A172 (cell line): ENCODE results near the gene STX3. TPM values are rescaled to one million over a fixed set of nuclear protein-coding genes. Genes with fewer than 3 reads are reported as not detected.
"Not testable (repeated sequence)": the region's sequence is repeated elsewhere in the genome, so short reads cannot be mapped to it uniquely, and the experiment has no call there.

Experiments
- DNase-seq: peaks from one replicate; pipeline ENCODE4 v3.0.0-alpha.2; 2015; ENCODE audit warnings: low spot score
- total RNA-seq: library from RNA; depleted of rRNA; stranded (reverse); fragments of >200 nt; shearing (Covaris generic); gene quantifications from 2 replicates; pipeline ENCODE4 v1.2.3, GENCODE V29; 2014; rRNA removed

Gene STX3
- total RNA-seq, 1 experiment from 2014 or later: 70.0 TPM

DNA sequence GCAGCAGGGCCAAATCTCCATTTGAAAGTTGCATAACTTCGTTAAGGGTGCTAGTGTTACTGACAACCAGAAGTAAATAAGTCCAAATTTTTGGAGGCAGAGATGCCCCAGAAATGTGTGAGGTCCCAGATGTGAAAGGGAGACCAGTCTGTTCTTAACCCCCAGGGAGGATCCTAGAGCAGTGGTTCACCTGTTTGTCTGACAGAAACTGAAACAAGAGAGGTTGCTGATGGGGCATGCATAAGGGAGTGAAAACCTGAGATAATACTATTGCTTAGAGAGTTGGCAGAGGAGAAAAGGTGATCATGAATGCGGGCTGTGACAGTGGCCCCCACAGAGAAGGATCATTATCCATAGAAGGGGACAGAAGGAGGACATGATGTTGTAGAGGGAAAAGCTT, 86.3 kb downstream of the STX3 start:
- no peak for DNase-seq

DNA sequence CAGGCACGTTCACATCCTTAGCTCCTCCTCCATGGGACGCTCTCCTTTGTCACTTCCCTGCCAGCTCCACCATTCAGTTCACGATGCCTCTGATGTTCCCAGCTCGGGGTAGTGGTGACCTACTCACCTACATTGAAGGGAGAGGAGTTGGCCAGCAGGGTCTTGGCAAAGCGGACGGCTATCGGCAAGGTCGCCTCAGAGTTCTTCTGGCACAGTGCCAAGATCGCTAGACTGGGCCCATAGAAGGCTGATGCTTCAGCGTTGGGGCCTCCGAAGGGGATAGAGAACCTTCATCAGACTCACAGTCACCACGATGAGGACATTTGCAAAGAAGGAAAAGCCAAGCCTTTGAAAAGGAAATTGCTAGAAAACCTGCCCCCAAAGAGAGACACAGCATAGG, 87.1 kb downstream of the STX3 start:
- DNase-seq: no peak

DNA sequence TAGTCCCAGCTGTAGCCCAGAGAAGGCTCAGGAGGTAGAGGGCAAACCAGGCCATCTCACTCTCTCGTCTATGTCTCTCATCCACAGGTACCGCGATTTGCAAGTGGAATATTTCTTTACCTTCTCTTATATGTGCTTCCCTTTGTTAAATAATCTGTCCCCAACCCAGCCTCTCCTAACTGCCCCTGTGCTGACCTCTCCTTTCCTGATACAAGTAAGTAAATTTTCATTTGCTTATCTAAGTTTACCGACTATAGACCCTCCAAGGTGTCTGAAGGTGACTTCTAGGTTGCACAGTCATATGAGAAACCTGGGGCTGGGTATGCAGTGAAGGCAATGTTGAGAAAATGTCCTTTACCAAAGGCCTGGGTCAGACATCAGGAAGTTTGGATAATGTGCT, 90.2 kb downstream of the STX3 start, which contains the start of gene CBLIF:
Gene CBLIF (minus strand): TSS at position 101 of the 400 bp plus-strand sequence. CDS start 46 bp downstream, at position 55.
- no peak for DNase-seq

DNA sequence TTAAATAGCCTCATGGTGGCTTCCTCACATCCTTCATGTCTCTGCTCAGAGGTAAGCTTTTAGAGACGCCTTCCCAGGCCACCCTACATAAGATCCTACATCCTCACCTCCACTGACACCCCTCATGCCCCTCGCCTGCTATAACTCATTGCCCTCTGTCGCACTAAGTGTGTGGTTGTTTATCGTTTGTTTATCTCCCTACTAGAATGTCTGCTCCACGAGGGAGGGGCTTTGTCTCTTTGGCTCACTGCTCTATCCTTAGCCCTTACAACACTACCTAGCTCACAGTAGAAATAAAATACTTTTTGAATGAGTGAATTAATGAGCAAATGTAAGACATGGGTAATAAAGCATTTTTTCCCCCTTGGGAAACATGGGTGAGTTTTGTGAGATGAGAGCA, 91.4 kb downstream of the STX3 start:
- DNase-seq: no peak

DNA sequence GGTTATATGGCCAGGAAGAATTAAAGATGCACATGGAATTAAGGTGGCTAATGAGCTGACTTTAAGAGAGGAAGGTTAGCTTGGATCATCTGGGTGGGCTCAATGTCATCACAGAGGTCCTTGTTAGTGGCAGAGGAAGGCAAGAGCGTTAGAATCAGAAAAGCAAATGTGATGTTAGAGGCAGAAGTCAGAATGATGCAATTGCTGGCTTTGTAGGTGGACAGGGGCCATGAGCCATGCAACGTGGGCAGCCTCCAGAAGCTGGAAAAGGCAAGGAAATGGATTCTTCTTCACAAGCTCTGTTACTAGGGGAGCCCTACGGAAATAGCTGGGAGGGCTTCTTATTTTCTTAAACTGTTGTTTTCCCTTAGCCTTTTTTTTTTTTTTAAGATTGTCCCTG, 92.5 kb downstream of the STX3 start:
- no peak for DNase-seq

DNA sequence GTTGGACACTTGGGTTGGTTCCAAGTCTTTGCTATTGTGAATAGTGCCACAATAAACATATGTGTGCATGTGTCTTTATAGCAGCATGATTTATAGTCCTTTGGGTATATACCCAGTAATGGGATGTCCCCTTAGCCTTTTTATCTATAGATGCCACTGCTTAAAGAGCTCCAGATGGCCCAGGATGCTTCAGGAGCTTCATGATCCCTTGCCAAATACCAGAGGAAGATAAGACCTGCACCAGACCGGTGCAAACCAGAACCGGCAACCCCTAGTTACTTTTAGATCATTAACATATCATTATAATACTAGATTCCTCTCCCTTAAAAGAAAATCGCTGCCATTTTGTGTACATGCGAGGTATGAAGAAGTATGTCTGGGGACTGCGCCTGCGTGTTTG, 93.3 kb downstream of the STX3 start:
- not testable (repeated sequence) for DNase-seq

DNA sequence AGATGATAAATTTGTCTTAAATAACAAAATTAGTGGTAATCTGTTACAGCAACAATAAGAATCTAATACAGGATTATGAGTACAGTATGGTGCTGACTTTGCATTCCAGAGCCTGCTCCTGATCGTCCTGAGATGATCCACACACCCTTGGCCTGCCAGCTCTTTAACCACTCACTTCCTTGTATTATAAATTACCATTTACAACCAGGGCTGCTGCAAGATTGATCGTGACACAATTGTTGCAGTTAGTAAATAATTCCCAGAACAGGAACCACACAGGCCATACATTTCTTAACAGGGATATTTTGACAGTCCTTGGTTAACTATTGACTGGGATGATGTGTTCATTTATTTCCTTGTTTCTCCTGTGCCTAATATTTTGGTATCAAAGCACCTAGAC, 94.0 kb downstream of the STX3 start:
- no peak for DNase-seq

DNA sequence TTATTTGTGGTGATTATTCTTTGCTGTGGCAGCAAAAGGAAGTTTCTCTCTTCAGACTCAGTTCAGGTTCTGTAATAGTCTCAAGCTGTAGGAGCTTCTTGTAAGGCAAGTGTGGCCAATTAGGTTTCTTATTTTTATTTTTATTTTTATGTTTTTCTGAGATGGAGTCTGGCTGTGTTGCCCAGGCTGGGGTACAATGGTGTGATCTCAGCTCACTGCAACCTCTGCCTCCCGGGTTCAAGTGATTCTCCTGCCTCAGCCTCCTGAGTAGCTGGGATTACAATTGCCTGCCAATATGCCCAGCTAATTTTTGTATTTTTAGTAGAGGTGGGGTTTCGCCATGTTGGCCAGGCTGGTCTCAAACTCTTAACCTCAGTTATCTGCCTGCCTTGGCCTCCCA, 94.4 kb downstream of the STX3 start:
- not testable (repeated sequence) for DNase-seq

DNA sequence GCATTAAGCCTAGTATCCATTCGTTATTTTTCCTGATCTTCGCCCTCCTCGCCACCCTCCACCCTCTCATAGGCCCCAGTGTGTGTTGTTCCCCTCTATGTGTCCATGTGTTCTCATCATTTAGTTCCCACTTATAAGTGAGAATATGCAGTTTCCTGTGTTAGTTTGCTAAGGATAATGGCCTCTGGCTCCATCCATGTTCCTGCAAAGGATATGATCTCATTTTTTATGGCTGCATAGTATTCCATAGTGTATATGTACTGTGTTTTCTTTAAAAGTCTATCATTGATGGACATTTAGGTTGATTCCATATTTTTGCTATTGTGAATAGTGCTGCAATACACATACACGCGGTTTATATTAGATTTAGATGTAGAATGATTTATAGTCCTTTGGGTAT, 96.2 kb downstream of the STX3 start:
- DNase-seq: not testable (repeated sequence)

DNA sequence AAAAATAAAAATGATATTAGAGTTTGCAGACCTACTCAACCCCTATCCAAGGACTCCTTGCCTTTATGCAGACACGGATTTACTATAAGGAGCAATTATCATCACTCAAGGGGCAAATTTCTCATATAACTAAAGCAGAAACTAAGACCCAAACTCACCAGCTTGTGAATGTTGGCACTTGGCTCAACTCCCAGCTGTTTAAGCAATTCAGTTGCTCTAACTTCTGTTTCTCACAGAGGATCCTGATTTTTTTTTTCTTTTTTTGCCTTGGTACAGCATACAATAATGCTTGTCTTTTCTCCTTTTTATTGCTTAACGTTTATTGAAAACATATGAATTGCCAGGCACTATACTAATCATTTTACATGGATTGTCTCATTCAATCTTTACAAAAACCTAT, 99.7 kb downstream of the STX3 start:
- no peak for DNase-seq

Other genes starting within 250 kb of the STX3 start
- not detected in 2 replicates for gene OR4D9, start 243.8 kb upstream of the STX3 start, total RNA-seq
- 16.6 and 16.7 TPM in 2 replicates for gene OSBP, start 139.6 kb upstream of the STX3 start, total RNA-seq
- 19.9 and 20.3 TPM in 2 replicates for gene PATL1, start 86.3 kb upstream of the STX3 start, total RNA-seq
- not detected in 2 replicates for gene OR10V1, start 41.5 kb upstream of the STX3 start, total RNA-seq
- 58.4 and 66.5 TPM in 2 replicates for gene MRPL16, start 55.4 kb downstream of the STX3 start, total RNA-seq
- not detected in 2 replicates for gene CBLIF, start 90.1 kb downstream of the STX3 start, total RNA-seq
- 0.12 TPM in 1 of 2 replicates, not detected in the other for gene TCN1, start 111.1 kb downstream of the STX3 start, total RNA-seq
- not detected in 2 replicates for gene OOSP3, start 123.4 kb downstream of the STX3 start, total RNA-seq
- gene OOSP1, start 183.1 kb downstream of the STX3 start, total RNA-seq: not detected in 2 replicates
- gene OOSP4A, start 208.7 kb downstream of the STX3 start, total RNA-seq: not detected in 2 replicates